Upper lobe of left lung (tissue), 4 donors: Measurements from ENCODE around the gene TBX21.

Experiments used
- POLR2A ChIP-seq, 4 donors: fragments of 450-650 bp; IDR thresholded peaks; one replicate each; pipeline ENCODE4 v1.5.1; 2016 to 2017; ENCODE audit warnings: antibody characterized with exemption in 4 of 4, mild to moderate bottlenecking in 2 of 4
- TF ChIP-seq, protein P1 (sequence below), 6 experiments: fragments of 450-650 bp in 4 of 6; fragments of 200-600 bp in 2 of 6; sonication (generic) in 2 of 6; IDR thresholded peaks; one replicate each; pipeline ENCODE4 v1.5.1; 2016 to 2019; ENCODE audit warnings: antibody characterized with exemption in 6 of 6

DNA sequence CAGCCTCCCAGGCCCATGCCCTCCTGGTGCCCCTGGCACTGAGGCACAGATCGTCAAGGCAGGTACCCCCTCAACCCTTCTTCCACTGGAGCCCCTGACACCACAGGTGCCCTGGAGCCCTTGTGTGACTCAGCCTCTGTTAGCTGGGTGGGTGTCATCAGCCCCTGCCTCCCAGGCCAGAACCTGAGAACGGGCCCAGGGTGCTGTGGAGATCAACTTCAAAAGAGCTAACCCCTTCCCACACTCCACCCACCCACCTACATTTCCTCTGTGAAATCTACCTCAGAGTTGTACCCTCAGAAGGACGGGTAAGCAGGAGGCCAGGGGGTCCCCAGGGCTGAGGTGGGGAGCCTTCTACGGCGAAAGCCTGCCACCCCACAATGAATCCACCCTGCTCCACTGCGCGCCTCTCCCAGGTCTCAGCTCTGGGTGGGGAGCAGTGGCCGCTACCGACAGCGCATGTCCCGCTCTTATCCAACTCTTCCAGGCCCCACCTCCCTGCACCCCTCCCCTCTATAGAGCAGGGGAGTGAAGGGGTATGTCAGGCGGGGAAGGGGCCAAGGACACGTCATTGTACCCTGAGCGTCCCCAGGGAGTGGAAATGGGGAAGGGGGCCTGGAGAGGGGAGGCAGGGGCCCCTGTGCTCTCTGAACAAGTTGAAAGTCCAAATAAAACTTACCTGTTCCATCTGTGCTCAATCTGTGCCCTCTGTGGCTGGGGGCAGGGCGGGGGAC, 21.5 kb upstream of the TBX21 start:
- TF ChIP-seq, protein P1, sequence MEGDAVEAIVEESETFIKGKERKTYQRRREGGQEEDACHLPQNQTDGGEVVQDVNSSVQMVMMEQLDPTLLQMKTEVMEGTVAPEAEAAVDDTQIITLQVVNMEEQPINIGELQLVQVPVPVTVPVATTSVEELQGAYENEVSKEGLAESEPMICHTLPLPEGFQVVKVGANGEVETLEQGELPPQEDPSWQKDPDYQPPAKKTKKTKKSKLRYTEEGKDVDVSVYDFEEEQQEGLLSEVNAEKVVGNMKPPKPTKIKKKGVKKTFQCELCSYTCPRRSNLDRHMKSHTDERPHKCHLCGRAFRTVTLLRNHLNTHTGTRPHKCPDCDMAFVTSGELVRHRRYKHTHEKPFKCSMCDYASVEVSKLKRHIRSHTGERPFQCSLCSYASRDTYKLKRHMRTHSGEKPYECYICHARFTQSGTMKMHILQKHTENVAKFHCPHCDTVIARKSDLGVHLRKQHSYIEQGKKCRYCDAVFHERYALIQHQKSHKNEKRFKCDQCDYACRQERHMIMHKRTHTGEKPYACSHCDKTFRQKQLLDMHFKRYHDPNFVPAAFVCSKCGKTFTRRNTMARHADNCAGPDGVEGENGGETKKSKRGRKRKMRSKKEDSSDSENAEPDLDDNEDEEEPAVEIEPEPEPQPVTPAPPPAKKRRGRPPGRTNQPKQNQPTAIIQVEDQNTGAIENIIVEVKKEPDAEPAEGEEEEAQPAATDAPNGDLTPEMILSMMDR (IDR thresholded peaks at IDR 0.05): no peak
- TF ChIP-seq POLR2A (IDR thresholded peaks at IDR 0.05): no peak
